Psoas muscle (tissue), 8 donors: Measurements from ENCODE around the gene ELFN1. TPM values are rescaled to one million over a fixed set of nuclear protein-coding genes. Genes with fewer than 3 reads are reported as not detected.

ENCODE experiments used
- ATAC-seq, 4 donors: fragments of 200-7000 bp; cut with Tn5 transposase; one replicate each; pipeline ENCODE4 v1.9.1; 2020; ENCODE audit warnings: moderate library complexity in 3 of 4, mild to moderate bottlenecking in 2 of 4
- DNase-seq, 2 donors: peaks; one replicate each; pipeline ENCODE4 v3.0.0-alpha.2; 2020
- H3K27ac ChIP-seq: fragments of 200-600 bp; one replicate; pipeline ENCODE4 v1.8.0; 2022
- H3K27me3 ChIP-seq, 3 donors: fragments of 200-600 bp in 1 of 3; one replicate each; pipeline versions ENCODE4 v1.6.1 to v1.8.0; 2013 to 2022; ENCODE audit warnings: low read length in 2 of 3, mild to moderate bottlenecking in 2 of 3, moderate library complexity in 1 of 3; ENCODE audit not compliant: insufficient read depth in 3 of 3
- H3K36me3 ChIP-seq, 2 donors: fragments of 200-600 bp in 1 of 2; one replicate each; pipeline versions ENCODE4 v1.6.1 to v1.8.0; 2013 to 2022; ENCODE audit warnings: low read depth in 1 of 2, mild to moderate bottlenecking in 1 of 2, moderate library complexity in 1 of 2; ENCODE audit not compliant: insufficient read depth in 1 of 2
- H3K4me1 ChIP-seq: fragments of 200-600 bp; one replicate; pipeline ENCODE4 v1.8.0; 2022
- H3K4me3 ChIP-seq: fragments of 200-600 bp; one replicate; pipeline ENCODE4 v1.8.0; 2022; ENCODE audit warnings: mild to moderate bottlenecking
- H3K9me3 ChIP-seq: fragments of 200-600 bp; one replicate; pipeline ENCODE4 v1.8.0; 2022
- WGBS, 3 donors: extraction: QIAGEN DNeasy Blood & Tissue Kit; methylation state at CpG; one replicate each; pipeline versions ENCODE4 v1.1.6 to v1.1.7; 2013; 5-methylcytosine and 5-hydroxymethylcytosine counted together
- intact Hi-C, 2 donors: fragments of 100-400 bp; cut with DNase I; formaldehyde crosslinking; loops; one replicate each; pipeline versions ENCODE4 v1.11.0 to v1.14.2; 2022
- polyA plus RNA-seq, 3 donors: library from polyadenylated mRNA; stranded (reverse); fragments of 200-250 nt; gene quantifications; one replicate each; pipeline ENCODE4 v1.2.3, GENCODE V29; 2013
- total RNA-seq, 4 donors: library from RNA; stranded (reverse); fragmentation: NEBNext Ultra II Directional in 2 of 4; extraction: Animal tissue kit (Norgen Biotek cat#: 25700) in 2 of 4; gene quantifications; one replicate each; pipeline versions ENCODE4 v1.2.1 to v1.2.4, GENCODE V29; 2021 to 2023
- TF ChIP-seq, protein P1 (sequence below): fragments of 200-600 bp; IDR thresholded peaks from one replicate; pipeline ENCODE4 v1.8.0; 2022; ENCODE audit warnings: antibody characterized with exemption
- donor health status: healthy with polysubstance abuse.
- donor health status: DM: no; HTN: no; CAD: no; lungs with moderate emphysema.
- donor health status: Bipolar disorder and iron deficiency.
- donor health status: healthy.
- donor health status: DM: yes; HTN: yes; CAD: no.
- donor health status: DM: no; HTN: no; CAD: no.
- donor health status: DM: no; HTN: no; CAD: no.
- donor health status: DM: yes; HTN: yes; CAD: no.

The ELFN1 gene
- total and polyA plus RNA-seq, 7 donors, result 0.11 to 0.87 (median 0.64) TPM

DNA sequence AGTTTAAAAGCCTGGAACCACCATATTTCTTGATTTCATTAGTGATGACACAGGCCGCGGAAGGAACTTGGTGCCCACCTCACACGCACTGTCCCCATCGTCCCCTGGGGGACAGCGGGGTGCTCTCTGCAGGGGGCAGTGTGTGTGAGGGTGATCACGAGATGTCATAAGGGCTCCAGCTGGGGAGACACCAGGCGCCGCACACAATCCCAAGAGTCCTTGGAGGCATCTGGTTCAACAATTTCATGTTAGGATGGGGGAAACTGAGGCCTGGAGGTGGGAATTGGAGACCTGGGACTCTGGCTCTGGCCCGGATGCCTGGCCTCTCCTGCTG, 66.4 kb downstream of the ELFN1 start:
- H3K27ac ChIP-seq, result no peak overlapping the region
- intact Hi-C loops, result no loop called here
- ATAC-seq (no peak), DNase-seq (no peak)
- WGBS, 3 donors, result 84 to 94% (median 84%) methylated on average over 9 of the region's 9 CpGs
- H3K4me1 ChIP-seq, result peaks cover 3% of the 10 kb centered on the region
- H3K27me3 ChIP-seq, result peaks cover 0 to 11% (median 0%) of the 10 kb centered on the region in 3 donors
- no peak overlapping the region for H3K4me3 ChIP-seq
- TF ChIP-seq, protein P1, sequence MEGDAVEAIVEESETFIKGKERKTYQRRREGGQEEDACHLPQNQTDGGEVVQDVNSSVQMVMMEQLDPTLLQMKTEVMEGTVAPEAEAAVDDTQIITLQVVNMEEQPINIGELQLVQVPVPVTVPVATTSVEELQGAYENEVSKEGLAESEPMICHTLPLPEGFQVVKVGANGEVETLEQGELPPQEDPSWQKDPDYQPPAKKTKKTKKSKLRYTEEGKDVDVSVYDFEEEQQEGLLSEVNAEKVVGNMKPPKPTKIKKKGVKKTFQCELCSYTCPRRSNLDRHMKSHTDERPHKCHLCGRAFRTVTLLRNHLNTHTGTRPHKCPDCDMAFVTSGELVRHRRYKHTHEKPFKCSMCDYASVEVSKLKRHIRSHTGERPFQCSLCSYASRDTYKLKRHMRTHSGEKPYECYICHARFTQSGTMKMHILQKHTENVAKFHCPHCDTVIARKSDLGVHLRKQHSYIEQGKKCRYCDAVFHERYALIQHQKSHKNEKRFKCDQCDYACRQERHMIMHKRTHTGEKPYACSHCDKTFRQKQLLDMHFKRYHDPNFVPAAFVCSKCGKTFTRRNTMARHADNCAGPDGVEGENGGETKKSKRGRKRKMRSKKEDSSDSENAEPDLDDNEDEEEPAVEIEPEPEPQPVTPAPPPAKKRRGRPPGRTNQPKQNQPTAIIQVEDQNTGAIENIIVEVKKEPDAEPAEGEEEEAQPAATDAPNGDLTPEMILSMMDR, result no peak
- no peaks in the 10 kb centered on the region for H3K9me3 ChIP-seq
- H3K36me3 ChIP-seq, result no peaks in the 10 kb centered on the region

DNA sequence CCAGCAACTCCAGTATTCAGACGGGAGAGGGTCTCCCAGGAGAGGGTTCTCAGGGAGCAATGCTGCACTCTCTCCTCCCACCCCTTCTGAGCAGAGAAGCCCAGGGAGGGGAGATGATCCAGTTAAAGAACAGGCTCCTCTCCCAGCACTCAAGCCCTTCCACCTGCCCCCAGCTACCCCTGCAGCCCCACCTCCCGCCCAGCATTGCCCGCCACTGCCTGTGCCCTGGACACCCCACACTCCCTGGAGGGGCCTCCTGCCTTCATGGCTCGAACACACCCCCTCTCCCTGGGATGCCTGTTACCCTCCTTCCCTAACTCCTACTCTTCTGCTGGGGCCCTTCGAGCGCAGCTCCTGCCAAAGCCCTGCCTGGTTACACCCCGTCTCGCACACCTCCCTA, 66.8 kb downstream of the ELFN1 start:
- WGBS, 3 donors, result 86 to 87% (median 86%) methylated on average over 8 of the region's 8 CpGs
- Histone ChIP-seq H3K27me3 (peaks cover 0 to 11% (median 0%) of the 10 kb centered on the region in 3 donors), H3K4me1 (peaks cover 3% of the 10 kb centered on the region), H3K36me3 (no peaks in the 10 kb centered on the region), H3K27ac (no peak overlapping the region), H3K4me3 (no peak overlapping the region), H3K9me3 (no peaks in the 10 kb centered on the region)
- TF ChIP-seq, protein P1, result no peak
- ATAC-seq (no peak), DNase-seq (no peak)
- intact Hi-C loops, result no loop called here

DNA sequence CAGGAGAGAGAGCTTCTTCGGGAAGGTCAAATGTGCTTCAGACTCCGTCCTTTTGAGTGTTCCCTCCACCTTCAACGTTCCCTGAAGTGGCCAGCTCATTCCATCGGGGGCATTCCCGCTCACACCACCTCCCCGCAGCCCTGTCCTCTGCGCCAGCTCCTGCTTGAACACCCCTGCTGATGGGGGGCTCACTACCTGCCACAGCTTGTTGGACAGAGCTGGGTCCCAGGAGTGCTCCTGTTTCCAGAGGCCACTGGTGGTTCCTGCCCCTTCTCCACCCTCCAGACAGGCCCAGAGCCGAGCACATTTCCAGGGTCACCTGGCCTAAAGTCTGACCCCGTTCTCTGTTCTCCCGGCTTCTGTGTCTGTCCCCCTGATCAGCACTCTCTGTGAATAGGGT, 67.4 kb downstream of the ELFN1 start:
- intact Hi-C loops, result no loop called here
- WGBS, 3 donors, result 80 to 89% (median 83%) methylated on average over 10 of the region's 10 CpGs
- Histone ChIP-seq H3K9me3 (no peaks in the 10 kb centered on the region), H3K4me3 (no peak overlapping the region), H3K4me1 (peaks cover 3% of the 10 kb centered on the region), H3K27me3 (peaks cover 0 to 11% (median 0%) of the 10 kb centered on the region in 3 donors), H3K36me3 (no peaks in the 10 kb centered on the region), H3K27ac (no peak overlapping the region)
- TF ChIP-seq, protein P1, result no peak
- ATAC-seq (no peak), DNase-seq (no peak)

DNA sequence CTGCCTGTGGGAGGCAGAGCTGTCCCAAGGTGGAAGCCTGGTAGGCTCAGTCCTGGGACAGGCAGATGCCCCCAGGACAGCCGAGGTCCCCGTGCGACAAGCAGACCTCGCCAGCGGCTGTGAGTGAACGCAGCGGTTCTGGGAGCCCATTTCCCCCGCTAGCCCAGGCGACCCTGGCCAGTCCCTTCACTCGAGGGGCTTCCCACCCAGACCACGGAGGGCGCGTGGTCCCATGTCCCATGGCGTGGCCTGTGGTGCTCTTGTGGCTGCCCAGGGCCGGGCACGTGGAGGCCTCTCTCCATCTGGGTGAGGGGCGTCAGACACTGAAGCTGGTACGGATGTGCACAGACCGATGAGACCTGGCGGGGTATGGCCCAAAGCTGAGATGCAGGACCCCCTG, 67.9 kb downstream of the ELFN1 start:
- Histone ChIP-seq H3K4me3 (no peak overlapping the region), H3K27ac (no peak overlapping the region), H3K27me3 (peaks cover 0 to 11% (median 0%) of the 10 kb centered on the region in 3 donors), H3K36me3 (no peaks in the 10 kb centered on the region), H3K4me1 (peaks cover 3% of the 10 kb centered on the region), H3K9me3 (no peaks in the 10 kb centered on the region)
- intact Hi-C loops, result no loop called here
- no peak for ATAC-seq
- 92 to 94% (median 93%) methylated on average over 18 to 20 of the region's 20 CpGs for WGBS, 3 donors
- TF ChIP-seq, protein P1, result no peak
- DNase-seq, result no peak

DNA sequence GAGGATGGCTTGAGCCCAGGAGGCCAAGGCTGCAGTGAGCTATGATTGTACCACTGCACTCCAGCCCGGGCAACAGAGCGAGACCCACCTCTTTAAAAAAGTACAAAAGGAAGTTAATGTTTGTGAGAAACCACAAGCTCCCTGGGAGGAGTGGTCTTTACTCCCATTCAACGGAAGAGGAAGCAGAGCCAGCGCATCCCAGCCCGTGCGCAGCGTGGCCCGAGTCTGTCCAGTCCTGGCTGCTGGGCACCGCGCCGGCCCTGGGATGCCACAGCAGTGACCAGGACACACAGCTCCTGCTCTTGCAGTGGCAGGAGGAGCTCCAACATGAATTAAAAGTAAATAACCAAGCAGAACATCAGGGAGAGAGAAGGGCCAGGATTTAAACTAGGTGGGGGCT, 68.4 kb downstream of the ELFN1 start:
- TF ChIP-seq, protein P1, result no peak
- H3K36me3 ChIP-seq, result no peaks in the 10 kb centered on the region
- H3K4me1 ChIP-seq, result peaks cover under 1% of the 10 kb centered on the region
- no peak overlapping the region for H3K4me3 ChIP-seq
- ATAC-seq (no peak), DNase-seq (no peak)
- no peaks in the 10 kb centered on the region for H3K9me3 ChIP-seq
- no peak overlapping the region for H3K27ac ChIP-seq
- H3K27me3 ChIP-seq, result peaks cover 0 to 14% (median under 1%) of the 10 kb centered on the region in 3 donors
- WGBS, 3 donors, result 73 to 85% (median 79%) methylated on average over 11 of the region's 11 CpGs
- intact Hi-C loops, result no loop called here
